Activated CD4-positive, alpha-beta memory T cell treated with anti-CD3 and anti-CD28 coated beads for 36 hours (primary cell): ENCODE measurements around the gene SKIDA1. TPM values are rescaled to one million over a fixed set of nuclear protein-coding genes. Genes with fewer than 3 reads are reported as not detected.

Experiments
- CTCF ChIA-PET: fragments of 350-600 bp; sonication (Branson Sonifier 250); formaldehyde crosslinking; loops from one replicate; lab custom pipeline; 2021; ENCODE audit warnings: antibody characterized with exemption, inconsistent platforms; lab: Charles Lee
- POLR2A ChIA-PET: fragments of 350-600 bp; sonication (Branson Sonifier 250); formaldehyde crosslinking; loops from one replicate; lab custom pipeline; 2021; ENCODE audit warnings: antibody characterized with exemption; lab: Charles Lee
- DNase-seq: peaks from one replicate; pipeline ENCODE4 v3.0.0-alpha.2; 2020
- H3K27ac Mint-ChIP-seq: one replicate; pipeline ENCODE4 v1.8.0; 2021; ENCODE audit warnings: mixed read lengths
- H3K27me3 Mint-ChIP-seq: one replicate; pipeline ENCODE4 v1.8.0; 2021; ENCODE audit warnings: mixed read lengths
- H3K36me3 Mint-ChIP-seq: one replicate; pipeline ENCODE4 v1.8.0; 2021; ENCODE audit warnings: mixed read lengths
- H3K4me1 Mint-ChIP-seq: one replicate; pipeline ENCODE4 v1.8.0; 2021; ENCODE audit warnings: low read depth, mixed read lengths
- H3K4me3 Mint-ChIP-seq: one replicate; pipeline ENCODE4 v1.8.0; 2021; ENCODE audit warnings: mild to moderate bottlenecking, mixed read lengths
- H3K9me3 Mint-ChIP-seq: one replicate; pipeline ENCODE4 v1.8.0; 2021; ENCODE audit warnings: mixed read lengths
- intact Hi-C: fragments of 100-400 bp; cut with micrococcal nuclease; formaldehyde crosslinking; loops from one replicate; pipeline ENCODE4 v1.15.1; 2023
- total RNA-seq, 2 experiments: library from RNA; stranded (reverse); gene quantifications; one replicate each; pipeline ENCODE4 v1.2.3, GENCODE V29; 2021

Gene SKIDA1
- total RNA-seq, 2 experiments from 2014 or later: 0.07 to 0.21 TPM

- peaks cover 19% of the 10 kb centered on the region for H3K27me3 Mint-ChIP-seq
These were observed 18.3 kb downstream of the SKIDA1 start for GRCh38 chr10:21507150-21507549.

GRCh38 chr10:21506351-21506750, 19.1 kb downstream of the SKIDA1 start:
- Mint-ChIP-seq H3K27me3 (peaks cover 13% of the 10 kb centered on the region), H3K4me1 (no peaks in the 10 kb centered on the region)
- POLR2A ChIA-PET: no interaction called here

More at GRCh38 chr10:21507150-21507549, 18.3 kb downstream of the SKIDA1 start:
- intact Hi-C loops: no loop called here
- no peaks in the 10 kb centered on the region for H3K4me1 Mint-ChIP-seq
- H3K27ac Mint-ChIP-seq: no peak overlapping the region
- CTCF ChIA-PET: no interaction called here
- DNase-seq: no peak
- no peaks in the 10 kb centered on the region for H3K9me3 Mint-ChIP-seq
- H3K4me3 Mint-ChIP-seq: no peak overlapping the region
- H3K36me3 Mint-ChIP-seq: no peaks in the 10 kb centered on the region
- POLR2A ChIA-PET: no interaction called here

GRCh38 chr10:21505711-21506278, 19.7 kb downstream of the SKIDA1 start:
- intact Hi-C loops: no loop called here
- ChIA-PET POLR2A (no interaction called here), CTCF (interaction anchor here (1.0 kb wide), 1 partner anchor 9 kb away, joined by 5 read pairs; no protein-coding TSS in a partner anchor)
- Mint-ChIP-seq H3K27ac (no peak overlapping the region), H3K4me1 (no peaks in the 10 kb centered on the region), H3K4me3 (no peak overlapping the region), H3K27me3 (peaks cover 14% of the 10 kb centered on the region), H3K36me3 (no peaks in the 10 kb centered on the region), H3K9me3 (no peaks in the 10 kb centered on the region)
- no peak for DNase-seq

More at GRCh38 chr10:21506351-21506750, 19.1 kb downstream of the SKIDA1 start:
- no peaks in the 10 kb centered on the region for H3K9me3 Mint-ChIP-seq
- CTCF ChIA-PET: interaction anchor here (1.0 kb wide), 1 partner anchor 10 kb away, joined by 5 read pairs; no protein-coding TSS in a partner anchor
- intact Hi-C loops: no loop called here
- no peak overlapping the region for H3K27ac Mint-ChIP-seq
- no peak for DNase-seq
- H3K36me3 Mint-ChIP-seq: no peaks in the 10 kb centered on the region
- H3K4me3 Mint-ChIP-seq: no peak overlapping the region

- H3K27me3 Mint-ChIP-seq: peaks cover 23% of the 10 kb centered on the region
- ChIA-PET POLR2A (no interaction called here), CTCF (no interaction called here)
- no peak overlapping the region for H3K4me3 Mint-ChIP-seq
- no peaks in the 10 kb centered on the region for H3K36me3 Mint-ChIP-seq
- no peak for DNase-seq
- intact Hi-C loops: no loop called here
- no peaks in the 10 kb centered on the region for H3K4me1 Mint-ChIP-seq
- H3K9me3 Mint-ChIP-seq: no peaks in the 10 kb centered on the region
- H3K27ac Mint-ChIP-seq: no peak overlapping the region
These were observed 21.9 kb downstream of the SKIDA1 start for GRCh38 chr10:21503542-21503941.

GRCh38 chr10:21502348-21502740, 23.1 kb downstream of the SKIDA1 start:
- H3K9me3 Mint-ChIP-seq: no peaks in the 10 kb centered on the region
- POLR2A ChIA-PET: no interaction called here

GRCh38 chr10:21501731-21502347, 23.6 kb downstream of the SKIDA1 start:
- intact Hi-C loops: no loop called here
- Mint-ChIP-seq H3K36me3 (no peaks in the 10 kb centered on the region), H3K27ac (no peak overlapping the region), H3K4me1 (peaks cover 3% of the 10 kb centered on the region), H3K4me3 (no peak overlapping the region), H3K9me3 (no peaks in the 10 kb centered on the region), H3K27me3 (peaks cover 32% of the 10 kb centered on the region)
- DNase-seq: no peak
- ChIA-PET POLR2A (no interaction called here), CTCF (no interaction called here)

More at GRCh38 chr10:21502348-21502740, 23.1 kb downstream of the SKIDA1 start:
- CTCF ChIA-PET: no interaction called here
- Mint-ChIP-seq H3K4me1 (peaks cover 3% of the 10 kb centered on the region), H3K27ac (no peak overlapping the region), H3K4me3 (no peak overlapping the region), H3K36me3 (no peaks in the 10 kb centered on the region), H3K27me3 (peaks cover 32% of the 10 kb centered on the region)
- DNase-seq: no peak
- intact Hi-C loops: no loop called here

- POLR2A ChIA-PET: no interaction called here
- intact Hi-C loops: no loop called here
- CTCF ChIA-PET: no interaction called here
These were observed 24.4 kb downstream of the SKIDA1 start for GRCh38 chr10:21501091-21501490.

GRCh38 chr10:21500578-21500910, 24.9 kb downstream of the SKIDA1 start:
- H3K4me3 Mint-ChIP-seq: no peak overlapping the region
- CTCF ChIA-PET: interaction anchor here (0.6 kb wide), 1 partner anchor 405 kb away, joined by 3 read pairs; no protein-coding TSS in a partner anchor
- no peak overlapping the region for H3K27ac Mint-ChIP-seq
- POLR2A ChIA-PET: no interaction called here
- peaks cover 3% of the 10 kb centered on the region for H3K4me1 Mint-ChIP-seq
- DNase-seq: no peak
- no peaks in the 10 kb centered on the region for H3K36me3 Mint-ChIP-seq
- H3K27me3 Mint-ChIP-seq: peaks cover 34% of the 10 kb centered on the region
- intact Hi-C loops: no loop called here
- no peaks in the 10 kb centered on the region for H3K9me3 Mint-ChIP-seq

More at GRCh38 chr10:21501091-21501490, 24.4 kb downstream of the SKIDA1 start:
- Mint-ChIP-seq H3K36me3 (no peaks in the 10 kb centered on the region), H3K27me3 (peaks cover 34% of the 10 kb centered on the region), H3K27ac (no peak overlapping the region), H3K4me1 (peaks cover 3% of the 10 kb centered on the region), H3K4me3 (no peak overlapping the region), H3K9me3 (no peaks in the 10 kb centered on the region)
- no peak for DNase-seq

GRCh38 chr10:21499701-21500577, 25.5 kb downstream of the SKIDA1 start:
- H3K27me3 Mint-ChIP-seq: peaks cover 40% of the 10 kb centered on the region
- peak; percentile 20 for DNase-seq
- H3K4me3 Mint-ChIP-seq: peak overlapping the region; percentile 20
- intact Hi-C loops: loop anchor here (5.0 to 10.0 kb wide), 2 partner anchors 177 to 1565 kb away; no protein-coding TSS in a partner anchor
- H3K9me3 Mint-ChIP-seq: no peaks in the 10 kb centered on the region
- ChIA-PET CTCF (interaction anchor here (0.6 kb wide), 1 partner anchor 405 kb away, joined by 3 read pairs; no protein-coding TSS in a partner anchor), POLR2A (no interaction called here)
- H3K36me3 Mint-ChIP-seq: no peaks in the 10 kb centered on the region
- H3K27ac Mint-ChIP-seq: no peak overlapping the region
- H3K4me1 Mint-ChIP-seq: peaks cover 8% of the 10 kb centered on the region

- Mint-ChIP-seq H3K27ac (peak overlapping the region; percentile 5), H3K36me3 (no peaks in the 10 kb centered on the region), H3K4me3 (no peak overlapping the region), H3K9me3 (no peaks in the 10 kb centered on the region), H3K4me1 (peaks cover 12% of the 10 kb centered on the region), H3K27me3 (peaks cover 43% of the 10 kb centered on the region)
- ChIA-PET CTCF (no interaction called here), POLR2A (no interaction called here)
- intact Hi-C loops: loop anchor here (5.0 to 10.0 kb wide), 2 partner anchors 178 to 1566 kb away; no protein-coding TSS in a partner anchor
- no peak for DNase-seq
These were observed 26.5 kb downstream of the SKIDA1 start for GRCh38 chr10:21498986-21499385.

GRCh38 chr10:21498377-21498776, 27.1 kb downstream of the SKIDA1 start:
- Mint-ChIP-seq H3K4me3 (peak overlapping the region; percentile 10), H3K27ac (no peak overlapping the region), H3K9me3 (no peaks in the 10 kb centered on the region), H3K27me3 (peaks cover 47% of the 10 kb centered on the region), H3K36me3 (no peaks in the 10 kb centered on the region), H3K4me1 (peaks cover 12% of the 10 kb centered on the region)
- intact Hi-C loops: loop anchor here (5.0 to 10.0 kb wide), 2 partner anchors 179 to 1566 kb away; no protein-coding TSS in a partner anchor
- CTCF ChIA-PET: interaction anchor here (1.9 kb wide), 1 partner anchor 20 kb away, joined by 11 read pairs; no protein-coding TSS in a partner anchor
- POLR2A ChIA-PET: no interaction called here
- no peak for DNase-seq
